ENCODE data around the gene RAD51C. TPM values are rescaled to one million over a fixed set of nuclear protein-coding genes. Genes with fewer than 3 reads are reported as not detected.

The RAD51C gene
- total and polyA plus RNA-seq, 9 of the 15 experiments (the other 6 are each of a cell fraction or from before 2014, with no cell fraction given), result 93.9 to 341 (median 135) TPM

DNA sequence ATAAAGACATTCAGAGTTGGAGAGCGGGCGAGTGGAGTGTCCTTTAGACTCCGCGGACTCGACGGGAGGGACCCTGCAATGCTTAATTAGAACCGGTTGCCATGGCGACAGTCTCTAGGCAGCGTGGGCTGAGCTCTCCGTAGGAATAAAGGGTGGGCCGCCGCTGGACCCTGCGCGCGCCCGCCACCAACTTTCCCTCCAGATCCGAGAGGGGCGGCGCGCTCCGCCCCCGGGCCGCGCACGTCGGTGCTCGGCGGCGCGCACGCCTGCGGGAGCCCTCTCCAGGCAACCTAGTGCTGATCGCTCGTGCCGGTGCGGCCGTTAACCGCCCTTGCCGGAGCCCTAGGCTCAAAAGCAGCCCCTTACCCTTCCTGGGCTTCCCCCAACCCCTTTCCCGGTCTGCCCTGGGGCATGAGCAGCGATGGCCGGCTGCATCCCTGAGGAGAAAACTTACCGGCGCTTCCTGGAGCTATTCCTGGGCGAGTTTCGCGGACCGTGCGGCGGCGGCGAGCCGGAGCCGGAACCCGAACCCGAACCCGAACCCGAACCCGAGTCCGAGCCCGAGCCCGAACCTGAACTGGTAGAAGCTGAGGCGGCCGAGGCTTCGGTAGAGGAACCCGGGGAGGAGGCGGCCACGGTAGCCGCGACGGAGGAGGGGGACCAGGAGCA, 63.3 kb downstream of the RAD51C start, which contains the start of gene PPM1E (continued):
- TF ChIP-seq CREB1 (IDR thresholded peaks at IDR 0.05), result no peak; the same call in 1 of the 2 replicates
- TF ChIP-seq CREB1 (CRISPR knock-in tag; IDR thresholded peaks at IDR 0.05), result 0 out of 2 replicates have a peak, but pooled peaks have one; percentile 16
- TF ChIP-seq TAF1 (IDR thresholded peaks at IDR 0.05; ENCODE audit: control insufficient read depth, extremely low read depth, insufficient read depth, low read length, severe bottlenecking), result no peak
- no peak for TF ChIP-seq NUFIP1 (IDR thresholded peaks at IDR 0.05; ENCODE audit: partially characterized antibody)
- TF ChIP-seq FOXP1 (CRISPR knock-in tag; IDR thresholded peaks at IDR 0.05), result peak; percentile 70; the same call in 1 of the 2 replicates
- TF ChIP-seq, protein P1, sequence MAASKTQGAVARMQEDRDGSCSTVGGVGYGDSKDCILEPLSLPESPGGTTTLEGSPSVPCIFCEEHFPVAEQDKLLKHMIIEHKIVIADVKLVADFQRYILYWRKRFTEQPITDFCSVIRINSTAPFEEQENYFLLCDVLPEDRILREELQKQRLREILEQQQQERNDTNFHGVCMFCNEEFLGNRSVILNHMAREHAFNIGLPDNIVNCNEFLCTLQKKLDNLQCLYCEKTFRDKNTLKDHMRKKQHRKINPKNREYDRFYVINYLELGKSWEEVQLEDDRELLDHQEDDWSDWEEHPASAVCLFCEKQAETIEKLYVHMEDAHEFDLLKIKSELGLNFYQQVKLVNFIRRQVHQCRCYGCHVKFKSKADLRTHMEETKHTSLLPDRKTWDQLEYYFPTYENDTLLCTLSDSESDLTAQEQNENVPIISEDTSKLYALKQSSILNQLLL (CRISPR knock-in tag; IDR thresholded peaks at IDR 0.05; ENCODE audit: borderline replicate concordance), result no peak
- TF ChIP-seq, protein P2, sequence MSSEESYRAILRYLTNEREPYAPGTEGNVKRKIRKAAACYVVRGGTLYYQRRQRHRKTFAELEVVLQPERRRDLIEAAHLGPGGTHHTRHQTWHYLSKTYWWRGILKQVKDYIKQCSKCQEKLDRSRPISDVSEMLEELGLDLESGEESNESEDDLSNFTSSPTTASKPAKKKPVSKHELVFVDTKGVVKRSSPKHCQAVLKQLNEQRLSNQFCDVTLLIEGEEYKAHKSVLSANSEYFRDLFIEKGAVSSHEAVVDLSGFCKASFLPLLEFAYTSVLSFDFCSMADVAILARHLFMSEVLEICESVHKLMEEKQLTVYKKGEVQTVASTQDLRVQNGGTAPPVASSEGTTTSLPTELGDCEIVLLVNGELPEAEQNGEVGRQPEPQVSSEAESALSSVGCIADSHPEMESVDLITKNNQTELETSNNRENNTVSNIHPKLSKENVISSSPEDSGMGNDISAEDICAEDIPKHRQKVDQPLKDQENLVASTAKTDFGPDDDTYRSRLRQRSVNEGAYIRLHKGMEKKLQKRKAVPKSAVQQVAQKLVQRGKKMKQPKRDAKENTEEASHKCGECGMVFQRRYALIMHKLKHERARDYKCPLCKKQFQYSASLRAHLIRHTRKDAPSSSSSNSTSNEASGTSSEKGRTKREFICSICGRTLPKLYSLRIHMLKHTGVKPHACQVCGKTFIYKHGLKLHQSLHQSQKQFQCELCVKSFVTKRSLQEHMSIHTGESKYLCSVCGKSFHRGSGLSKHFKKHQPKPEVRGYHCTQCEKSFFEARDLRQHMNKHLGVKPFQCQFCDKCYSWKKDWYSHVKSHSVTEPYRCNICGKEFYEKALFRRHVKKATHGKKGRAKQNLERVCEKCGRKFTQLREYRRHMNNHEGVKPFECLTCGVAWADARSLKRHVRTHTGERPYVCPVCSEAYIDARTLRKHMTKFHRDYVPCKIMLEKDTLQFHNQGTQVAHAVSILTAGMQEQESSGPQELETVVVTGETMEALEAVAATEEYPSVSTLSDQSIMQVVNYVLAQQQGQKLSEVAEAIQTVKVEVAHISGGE (CRISPR knock-in tag; IDR thresholded peaks at IDR 0.05), result peak in 2 of 3 experiments; percentile 65 to 79; a peak in 4 of 6 replicates
- no peak for TF ChIP-seq CBX1 (IDR thresholded peaks at IDR 0.05; ENCODE audit: low read depth)
- no peak for TF ChIP-seq SRSF1 (IDR thresholded peaks at IDR 0.05; ENCODE audit: low read depth, low read length)
- no peak for TF ChIP-seq ZNF707 (CRISPR knock-in tag; conservative IDR thresholded peaks at IDR 0.05)
- no peak for TF ChIP-seq ZNF282 (CRISPR knock-in tag; IDR thresholded peaks at IDR 0.05)
- TF ChIP-seq, protein P3, sequence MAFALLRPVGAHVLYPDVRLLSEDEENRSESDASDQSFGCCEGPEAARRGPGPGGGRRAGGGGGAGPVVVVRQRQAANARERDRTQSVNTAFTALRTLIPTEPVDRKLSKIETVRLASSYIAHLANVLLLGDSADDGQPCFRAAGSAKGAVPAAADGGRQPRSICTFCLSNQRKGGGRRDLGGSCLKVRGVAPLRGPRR (CRISPR knock-in tag; IDR thresholded peaks at IDR 0.05), result no peak
- no peak for TF ChIP-seq KAT2B (IDR thresholded peaks at IDR 0.05; ENCODE audit: low read depth, low read length)
- TF ChIP-seq ZBED1 (IDR thresholded peaks at IDR 0.05), result no peak
- no peak for TF ChIP-seq TGIF2 (CRISPR knock-in tag; IDR thresholded peaks at IDR 0.05)
- TF ChIP-seq NR2C2 (CRISPR knock-in tag; IDR thresholded peaks at IDR 0.05), result no peak
- TF ChIP-seq NR2C2 (tag; IDR thresholded peaks at IDR 0.05), result no peak
- no peak for TF ChIP-seq HIVEP1 (CRISPR knock-in tag; IDR thresholded peaks at IDR 0.05)

Data from K562 (cell line).